HG03342 (cell line): ENCODE results near the gene PEAK1.

Source experiments
- ATAC-seq: cut with Tn5 transposase; IDR thresholded peaks from one replicate; pipeline ENCODE4 v1.9.1; 2021; ENCODE audit warnings: mild to moderate bottlenecking, moderate library complexity; ENCODE audit not compliant: unreplicated experiment

Gene PEAK1

GRCh38 chr15:77402740-77403379 lies 17.0 kb downstream of the PEAK1 start:
- ATAC-seq: no peak

- ATAC-seq: no peak
These were observed 19.6 kb downstream of the PEAK1 start for GRCh38 chr15:77400258-77400657.

GRCh38 chr15:77398927-77399326 lies 21.0 kb downstream of the PEAK1 start:
- ATAC-seq: no peak

GRCh38 chr15:77396692-77397091 lies 23.2 kb downstream of the PEAK1 start:
- no peak for ATAC-seq

GRCh38 chr15:77395013-77395774 lies 24.7 kb downstream of the PEAK1 start:
- ATAC-seq: no peak

GRCh38 chr15:77393471-77393840 lies 26.4 kb downstream of the PEAK1 start:
- ATAC-seq: no peak

- ATAC-seq: no peak
These were observed 27.0 kb downstream of the PEAK1 start for GRCh38 chr15:77392762-77393470.

GRCh38 chr15:77391372-77391951 lies 28.4 kb downstream of the PEAK1 start:
- no peak for ATAC-seq

- ATAC-seq: no peak
These were observed 32.4 kb downstream of the PEAK1 start for GRCh38 chr15:77387365-77388105.

- ATAC-seq: no peak
These were observed 33.3 kb downstream of the PEAK1 start for GRCh38 chr15:77386626-77387025.

- ATAC-seq: no peak
These were observed 35.1 kb downstream of the PEAK1 start for GRCh38 chr15:77384589-77385359.

- ATAC-seq: no peak
These were observed 35.8 kb downstream of the PEAK1 start for GRCh38 chr15:77384086-77384485.

GRCh38 chr15:77380033-77380432 lies 39.9 kb downstream of the PEAK1 start:
- no peak for ATAC-seq

GRCh38 chr15:77376770-77377169 lies 43.1 kb downstream of the PEAK1 start:
- ATAC-seq: no peak

GRCh38 chr15:77375133-77375532 lies 44.8 kb downstream of the PEAK1 start:
- no peak for ATAC-seq

GRCh38 chr15:77373441-77373840 lies 46.5 kb downstream of the PEAK1 start:
- no peak for ATAC-seq

- ATAC-seq: no peak
These were observed 47.9 kb downstream of the PEAK1 start for GRCh38 chr15:77371850-77372563.

- no peak for ATAC-seq
These were observed 49.3 kb downstream of the PEAK1 start for GRCh38 chr15:77370580-77370979.

- no peak for ATAC-seq
These were observed 50.7 kb downstream of the PEAK1 start for GRCh38 chr15:77369168-77369567.

GRCh38 chr15:77367631-77368030 lies 52.3 kb downstream of the PEAK1 start:
- no peak for ATAC-seq
